ENCODE measurements around the gene HPSE2.

HPSE2 gene

DNA sequence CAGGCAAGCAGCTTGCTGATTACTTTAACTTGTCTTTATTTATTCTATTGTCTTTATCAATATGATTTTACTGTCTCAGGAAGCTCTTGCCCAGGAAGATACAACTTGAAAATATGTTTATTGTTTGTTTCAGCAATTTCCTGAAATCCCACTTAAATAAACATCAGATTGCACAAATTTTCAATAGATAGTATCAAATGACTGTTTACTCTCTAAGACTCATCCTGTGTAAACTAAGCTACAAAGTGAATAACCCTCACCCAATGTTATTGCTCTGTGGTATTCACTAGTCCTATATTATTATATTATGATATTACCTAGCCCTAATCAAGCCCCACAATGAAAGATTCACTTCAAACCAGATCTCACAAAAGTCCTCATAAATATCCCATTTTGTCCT lies 658.5 kb downstream of the HPSE2 start:
- Histone ChIP-seq H3K36me3 (replicated peaks; ENCODE audit: low read depth, low read length) (no peaks in the 10 kb centered on the region), H3K9me3 (ENCODE audit: insufficient read depth, low read length) (no peaks in the 10 kb centered on the region), H3K9ac (ENCODE audit: low read length) (no peak overlapping the region), H3K4me3 (ENCODE audit: low read length) (no peak overlapping the region), H3K4me2 (ENCODE audit: low read length) (no peak overlapping the region), H2AFZ (ENCODE audit: low read depth, low read length) (no peak overlapping the region), H3K27me3 (ENCODE audit: low read depth, low read length) (no peaks in the 10 kb centered on the region), H3K27ac (ENCODE audit: low read length) (no peak overlapping the region), H3K4me1 (ENCODE audit: low read length) (no peaks in the 10 kb centered on the region), H3K79me2 (ENCODE audit: low read length) (no peaks in the 10 kb centered on the region), H4K20me1 (ENCODE audit: insufficient read depth, low read length) (no peaks in the 10 kb centered on the region)
- TF ChIP-seq, protein P1, sequence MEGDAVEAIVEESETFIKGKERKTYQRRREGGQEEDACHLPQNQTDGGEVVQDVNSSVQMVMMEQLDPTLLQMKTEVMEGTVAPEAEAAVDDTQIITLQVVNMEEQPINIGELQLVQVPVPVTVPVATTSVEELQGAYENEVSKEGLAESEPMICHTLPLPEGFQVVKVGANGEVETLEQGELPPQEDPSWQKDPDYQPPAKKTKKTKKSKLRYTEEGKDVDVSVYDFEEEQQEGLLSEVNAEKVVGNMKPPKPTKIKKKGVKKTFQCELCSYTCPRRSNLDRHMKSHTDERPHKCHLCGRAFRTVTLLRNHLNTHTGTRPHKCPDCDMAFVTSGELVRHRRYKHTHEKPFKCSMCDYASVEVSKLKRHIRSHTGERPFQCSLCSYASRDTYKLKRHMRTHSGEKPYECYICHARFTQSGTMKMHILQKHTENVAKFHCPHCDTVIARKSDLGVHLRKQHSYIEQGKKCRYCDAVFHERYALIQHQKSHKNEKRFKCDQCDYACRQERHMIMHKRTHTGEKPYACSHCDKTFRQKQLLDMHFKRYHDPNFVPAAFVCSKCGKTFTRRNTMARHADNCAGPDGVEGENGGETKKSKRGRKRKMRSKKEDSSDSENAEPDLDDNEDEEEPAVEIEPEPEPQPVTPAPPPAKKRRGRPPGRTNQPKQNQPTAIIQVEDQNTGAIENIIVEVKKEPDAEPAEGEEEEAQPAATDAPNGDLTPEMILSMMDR (IDR thresholded peaks at IDR 0.05; ENCODE audit: low read depth, low read length): no peak
- no peak for TF ChIP-seq EZH2phosphoT487 (IDR thresholded peaks at IDR 0.05; ENCODE audit: low read depth)

DNA sequence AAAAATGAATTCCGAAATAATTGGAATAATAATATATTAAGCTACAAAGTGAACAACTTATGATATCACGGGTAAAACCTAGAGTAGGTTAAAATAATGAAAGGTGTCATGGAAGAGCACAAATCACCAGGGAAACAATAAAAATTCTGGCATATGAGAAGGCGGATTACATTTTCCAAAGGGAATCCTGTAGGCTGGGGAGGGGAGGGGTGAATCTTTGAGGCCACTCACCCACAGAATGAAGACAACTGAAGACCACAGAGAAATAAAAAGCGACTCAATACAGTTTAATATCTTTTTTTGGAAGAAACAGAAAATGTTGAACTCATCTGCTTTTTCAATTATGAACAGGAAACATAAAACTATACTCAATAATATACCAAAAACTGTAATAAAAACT lies 659.6 kb downstream of the HPSE2 start:
- Histone ChIP-seq H3K27me3 (ENCODE audit: low read depth, low read length) (no peaks in the 10 kb centered on the region), H3K9ac (ENCODE audit: low read length) (no peak overlapping the region), H3K9me3 (ENCODE audit: insufficient read depth, low read length) (no peaks in the 10 kb centered on the region), H3K4me3 (ENCODE audit: low read length) (no peak overlapping the region), H4K20me1 (ENCODE audit: insufficient read depth, low read length) (no peaks in the 10 kb centered on the region), H3K36me3 (replicated peaks; ENCODE audit: low read depth, low read length) (no peaks in the 10 kb centered on the region), H3K4me1 (ENCODE audit: low read length) (no peaks in the 10 kb centered on the region), H3K27ac (ENCODE audit: low read length) (no peak overlapping the region), H3K4me2 (ENCODE audit: low read length) (no peak overlapping the region), H2AFZ (ENCODE audit: low read depth, low read length) (no peak overlapping the region), H3K79me2 (ENCODE audit: low read length) (no peaks in the 10 kb centered on the region)
- no peak for TF ChIP-seq EZH2phosphoT487 (IDR thresholded peaks at IDR 0.05; ENCODE audit: low read depth)
- TF ChIP-seq, protein P1 (IDR thresholded peaks at IDR 0.05; ENCODE audit: low read depth, low read length): no peak

DNA sequence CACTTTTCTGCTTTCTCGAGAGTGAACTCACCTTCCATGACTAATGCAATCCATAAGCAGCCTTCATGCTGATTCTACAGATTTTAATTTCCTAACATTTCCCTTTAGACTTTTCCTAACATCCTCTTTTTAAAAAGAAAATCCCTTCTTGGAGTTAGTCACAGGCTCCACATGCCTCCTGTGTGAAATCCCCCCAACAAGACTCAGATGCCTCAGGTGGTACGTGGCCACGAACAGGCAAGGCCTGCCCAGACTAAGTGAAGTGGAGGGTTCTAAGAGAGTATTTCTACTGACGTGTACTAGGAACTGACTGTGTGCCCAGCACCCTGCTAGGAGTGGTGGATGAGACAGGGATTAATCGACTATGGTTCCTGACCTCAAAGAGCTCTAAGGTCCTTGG lies 663.1 kb downstream of the HPSE2 start:
- no peaks in the 10 kb centered on the region for H3K36me3 ChIP-seq (replicated peaks; ENCODE audit: low read depth, low read length)
- no peak overlapping the region for H3K4me2 ChIP-seq (ENCODE audit: low read length)
- H2AFZ ChIP-seq (ENCODE audit: low read depth, low read length): no peak overlapping the region
- TF ChIP-seq EZH2phosphoT487 (IDR thresholded peaks at IDR 0.05; ENCODE audit: low read depth): no peak
- TF ChIP-seq, protein P1 (IDR thresholded peaks at IDR 0.05; ENCODE audit: low read depth, low read length): no peak
- H3K9me3 ChIP-seq (ENCODE audit: insufficient read depth, low read length): no peaks in the 10 kb centered on the region
- no peaks in the 10 kb centered on the region for H3K27me3 ChIP-seq (ENCODE audit: low read depth, low read length)
- H4K20me1 ChIP-seq (ENCODE audit: insufficient read depth, low read length): no peaks in the 10 kb centered on the region
- H3K9ac ChIP-seq (ENCODE audit: low read length): no peak overlapping the region
- H3K4me3 ChIP-seq (ENCODE audit: low read length): no peak overlapping the region
- no peaks in the 10 kb centered on the region for H3K79me2 ChIP-seq (ENCODE audit: low read length)
- no peak overlapping the region for H3K27ac ChIP-seq (ENCODE audit: low read length)
- no peaks in the 10 kb centered on the region for H3K4me1 ChIP-seq (ENCODE audit: low read length)

DNA sequence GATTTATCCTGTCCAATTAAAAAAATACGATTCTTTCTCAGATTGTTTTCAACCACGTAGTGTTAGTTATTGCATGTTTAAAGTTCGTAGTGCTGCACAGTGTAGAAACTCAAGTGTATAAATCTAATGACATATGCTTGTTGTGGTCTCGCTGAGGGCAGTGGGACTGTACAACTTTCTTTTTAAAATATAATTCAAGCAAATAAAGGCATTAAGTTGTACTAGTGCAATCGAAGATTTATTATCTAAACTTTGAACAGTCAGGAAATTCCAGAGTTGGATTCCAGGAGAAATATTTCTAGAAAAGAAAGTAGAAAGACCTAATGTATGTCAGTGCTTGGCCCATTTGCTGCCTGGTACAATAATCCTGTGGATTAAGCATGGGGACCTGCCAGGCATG lies 664.8 kb downstream of the HPSE2 start:
- H3K9ac ChIP-seq (ENCODE audit: low read length): no peak overlapping the region
- H2AFZ ChIP-seq (ENCODE audit: low read depth, low read length): no peak overlapping the region
- no peak overlapping the region for H3K27ac ChIP-seq (ENCODE audit: low read length)
- H3K4me1 ChIP-seq (ENCODE audit: low read length): no peaks in the 10 kb centered on the region
- no peak overlapping the region for H3K4me3 ChIP-seq (ENCODE audit: low read length)
- no peaks in the 10 kb centered on the region for H3K36me3 ChIP-seq (replicated peaks; ENCODE audit: low read depth, low read length)
- H3K4me2 ChIP-seq (ENCODE audit: low read length): no peak overlapping the region
- H3K27me3 ChIP-seq (ENCODE audit: low read depth, low read length): no peaks in the 10 kb centered on the region
- H3K79me2 ChIP-seq (ENCODE audit: low read length): no peaks in the 10 kb centered on the region
- TF ChIP-seq, protein P1 (IDR thresholded peaks at IDR 0.05; ENCODE audit: low read depth, low read length): no peak
- TF ChIP-seq EZH2phosphoT487 (IDR thresholded peaks at IDR 0.05; ENCODE audit: low read depth): no peak
- H4K20me1 ChIP-seq (ENCODE audit: insufficient read depth, low read length): no peaks in the 10 kb centered on the region
- H3K9me3 ChIP-seq (ENCODE audit: insufficient read depth, low read length): no peaks in the 10 kb centered on the region
